Measurements from ENCODE around the gene PLXNA2.

The PLXNA2 gene

DNA sequence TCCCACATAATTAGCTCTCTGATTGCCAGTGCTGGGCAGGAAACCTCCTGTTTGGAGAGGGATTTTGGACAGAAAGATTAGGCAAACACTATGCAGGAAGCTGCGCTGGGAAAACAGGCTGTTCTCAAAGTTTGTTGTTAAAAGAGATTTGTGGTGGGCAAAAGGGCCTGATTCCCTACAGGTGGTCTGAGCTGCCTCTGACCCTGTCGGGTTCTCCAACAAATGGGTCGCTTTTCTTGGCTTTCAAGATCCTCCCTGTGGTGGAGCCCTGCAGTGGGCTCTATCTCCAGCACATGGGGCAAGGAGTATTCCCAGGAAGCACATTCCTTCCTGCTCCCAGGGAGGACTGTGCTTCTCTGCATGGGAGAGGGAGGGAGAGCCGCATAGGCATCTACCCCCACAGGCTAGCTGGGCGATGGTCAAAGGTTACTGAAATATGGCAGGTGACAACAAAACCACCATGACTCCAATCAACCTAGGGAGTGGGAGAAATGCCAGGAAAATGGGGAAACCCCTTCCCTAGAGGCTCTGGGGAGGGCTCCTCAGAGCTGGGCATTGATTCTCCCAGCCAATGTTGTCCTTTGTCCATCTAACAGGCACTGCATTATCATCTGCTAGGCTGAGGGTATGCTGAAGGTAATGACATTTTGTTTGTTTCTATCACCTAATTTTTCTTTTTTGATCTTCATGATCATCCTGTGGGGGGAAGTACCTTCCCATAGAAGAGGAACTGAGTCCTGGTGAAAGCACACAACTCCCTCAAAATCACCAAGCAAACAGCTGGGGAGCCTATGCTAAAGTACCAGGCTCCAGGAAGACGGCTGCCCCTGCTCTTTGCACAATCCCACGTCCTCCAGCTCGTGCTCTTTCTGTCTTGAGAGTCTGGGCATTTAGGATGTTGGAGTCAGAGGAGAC, 85.3 kb downstream of the PLXNA2 start:
- DNase-seq: no peak

DNA sequence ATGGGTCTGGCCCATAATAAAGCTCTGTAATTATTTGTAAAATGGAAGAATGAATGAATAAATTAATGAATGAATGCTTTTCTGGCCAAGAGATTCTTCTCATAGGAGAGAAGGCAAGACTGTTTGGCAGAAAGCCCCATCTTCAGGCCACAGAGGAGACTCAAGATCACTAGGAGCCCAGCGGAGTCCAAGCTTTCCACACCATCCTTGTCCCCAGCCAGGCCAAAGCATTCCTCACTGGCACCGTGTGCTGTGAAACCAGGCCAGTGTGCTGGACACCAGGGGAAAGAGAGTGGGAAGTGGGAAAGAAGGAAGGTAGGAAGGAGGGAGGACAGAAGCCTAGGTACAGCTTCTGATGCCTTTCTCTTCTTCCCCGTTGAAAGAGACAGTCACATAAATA, 86.4 kb downstream of the PLXNA2 start:
- DNase-seq: no peak

DNA sequence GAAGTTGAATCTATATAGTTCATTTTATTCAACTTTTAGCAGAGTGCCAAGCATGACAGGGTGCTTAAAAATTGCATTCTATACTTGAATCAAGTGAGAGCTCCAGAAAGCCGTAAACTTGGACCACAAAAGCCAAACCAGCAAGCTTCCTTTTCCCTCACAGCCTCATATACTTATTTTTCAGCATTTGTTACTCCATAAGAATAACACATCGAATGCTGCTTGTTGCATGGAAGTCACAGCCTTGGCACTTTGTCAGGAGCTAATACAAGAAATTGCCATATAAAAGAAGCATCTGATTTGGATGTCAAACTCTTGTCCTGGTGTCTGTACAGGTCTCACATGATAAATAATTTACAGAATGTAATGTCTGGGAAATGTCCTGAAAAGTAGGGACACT, 87.4 kb downstream of the PLXNA2 start:
- DNase-seq: no peak

DNA sequence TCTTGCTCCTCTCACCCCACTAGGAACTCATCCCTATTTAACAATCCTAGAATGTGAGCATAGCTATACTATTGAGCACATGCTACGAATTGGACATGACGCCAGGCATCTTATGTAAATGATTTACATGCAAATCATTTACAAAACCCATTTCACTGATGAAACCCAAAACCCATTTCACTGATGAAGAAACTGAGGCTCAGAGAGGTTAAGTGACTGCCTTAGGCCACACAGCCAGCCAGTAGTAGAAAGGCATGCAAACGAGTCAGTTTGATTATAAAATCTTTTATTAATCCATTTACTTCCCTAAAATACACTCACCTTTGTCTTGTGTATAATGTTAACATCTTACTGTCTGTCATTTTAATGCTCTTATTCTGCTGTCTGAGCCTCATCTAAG, 87.9 kb downstream of the PLXNA2 start:
- DNase-seq: no peak

DNA sequence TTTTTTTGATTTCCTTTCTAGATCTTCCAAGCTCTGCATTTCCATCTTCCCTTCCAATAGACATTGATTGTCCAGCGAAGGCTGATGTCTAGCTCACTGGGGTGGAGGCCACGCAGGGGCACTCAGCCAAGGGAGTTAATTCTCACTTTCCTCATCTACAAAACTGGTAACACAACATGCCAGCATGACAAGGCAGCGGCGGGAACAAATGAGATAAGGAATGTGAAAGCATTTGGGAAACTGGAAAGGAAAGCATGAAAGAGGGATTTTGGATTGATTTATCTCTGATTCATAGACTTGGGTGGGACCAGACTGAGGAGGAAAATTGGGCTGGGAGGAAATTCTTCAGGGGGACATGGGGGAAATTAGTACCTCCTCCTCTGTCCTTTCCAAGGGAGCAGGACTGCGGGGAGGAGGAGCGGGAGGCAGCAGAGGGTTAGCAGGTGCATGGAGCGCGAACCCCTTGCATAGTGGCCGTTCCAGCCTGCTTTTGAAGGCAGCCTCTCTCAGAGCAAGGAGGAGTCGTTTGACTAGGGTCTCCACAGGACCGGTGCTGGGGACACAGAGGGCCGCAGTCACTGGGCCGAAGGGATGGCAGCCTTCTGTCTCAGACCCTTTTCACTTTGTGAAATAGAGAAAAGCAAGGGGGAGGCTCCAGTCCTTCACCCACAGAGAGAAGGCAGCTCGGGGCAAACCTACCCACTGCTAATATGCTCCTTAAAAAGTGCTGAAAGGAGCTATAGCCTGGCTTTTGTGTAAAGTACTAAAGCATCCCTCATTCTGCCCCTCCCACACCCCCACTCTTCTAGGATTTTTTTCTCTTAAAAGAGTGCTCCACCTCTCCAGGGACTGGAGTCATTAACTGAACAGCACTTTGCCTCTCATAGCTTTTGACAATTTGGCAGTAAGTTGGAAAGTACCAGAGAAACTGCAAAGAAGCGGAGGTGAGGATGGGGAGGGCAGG, 89.2 kb downstream of the PLXNA2 start:
- no peak for DNase-seq

DNA sequence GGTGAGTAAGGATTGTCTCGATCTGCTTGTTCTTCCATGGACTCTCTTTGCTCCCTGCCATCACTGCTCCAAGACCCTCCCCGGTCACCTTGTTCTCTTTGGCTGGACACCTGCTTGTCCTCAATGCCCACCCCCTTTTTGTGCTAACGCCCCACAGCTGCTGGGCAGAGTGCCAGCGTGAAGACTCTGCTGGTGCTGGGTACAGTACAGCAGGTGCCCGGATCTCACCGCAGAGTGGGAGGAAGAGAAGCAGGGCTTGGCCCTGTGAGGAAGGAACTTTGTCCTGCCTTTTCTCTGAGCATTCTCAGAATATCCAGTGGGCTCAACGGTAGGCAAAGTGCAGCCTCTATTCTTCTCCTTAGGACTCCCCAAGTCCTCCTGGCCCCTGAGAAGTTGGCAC, 90.1 kb downstream of the PLXNA2 start:
- no peak for DNase-seq

DNA sequence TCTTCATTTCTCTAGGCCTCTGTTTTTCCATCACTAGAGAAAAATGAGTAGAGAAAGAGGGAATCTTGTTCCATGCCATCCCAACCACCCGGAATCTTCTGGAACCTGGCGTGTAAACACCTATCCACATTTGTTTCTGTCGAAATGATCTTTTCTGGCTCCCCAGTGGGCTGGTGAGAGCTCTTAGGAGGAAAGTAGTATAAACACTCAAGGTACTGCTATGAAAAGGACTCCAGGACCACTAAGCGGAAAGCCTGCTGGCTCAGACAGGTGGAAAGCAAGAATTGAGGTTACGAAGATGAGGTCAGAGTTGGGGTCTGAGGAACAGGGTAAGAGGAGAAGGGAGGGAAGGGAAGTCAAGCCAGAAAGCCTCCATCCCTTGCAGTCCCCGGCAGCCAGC, 90.8 kb downstream of the PLXNA2 start:
- no peak for DNase-seq

DNA sequence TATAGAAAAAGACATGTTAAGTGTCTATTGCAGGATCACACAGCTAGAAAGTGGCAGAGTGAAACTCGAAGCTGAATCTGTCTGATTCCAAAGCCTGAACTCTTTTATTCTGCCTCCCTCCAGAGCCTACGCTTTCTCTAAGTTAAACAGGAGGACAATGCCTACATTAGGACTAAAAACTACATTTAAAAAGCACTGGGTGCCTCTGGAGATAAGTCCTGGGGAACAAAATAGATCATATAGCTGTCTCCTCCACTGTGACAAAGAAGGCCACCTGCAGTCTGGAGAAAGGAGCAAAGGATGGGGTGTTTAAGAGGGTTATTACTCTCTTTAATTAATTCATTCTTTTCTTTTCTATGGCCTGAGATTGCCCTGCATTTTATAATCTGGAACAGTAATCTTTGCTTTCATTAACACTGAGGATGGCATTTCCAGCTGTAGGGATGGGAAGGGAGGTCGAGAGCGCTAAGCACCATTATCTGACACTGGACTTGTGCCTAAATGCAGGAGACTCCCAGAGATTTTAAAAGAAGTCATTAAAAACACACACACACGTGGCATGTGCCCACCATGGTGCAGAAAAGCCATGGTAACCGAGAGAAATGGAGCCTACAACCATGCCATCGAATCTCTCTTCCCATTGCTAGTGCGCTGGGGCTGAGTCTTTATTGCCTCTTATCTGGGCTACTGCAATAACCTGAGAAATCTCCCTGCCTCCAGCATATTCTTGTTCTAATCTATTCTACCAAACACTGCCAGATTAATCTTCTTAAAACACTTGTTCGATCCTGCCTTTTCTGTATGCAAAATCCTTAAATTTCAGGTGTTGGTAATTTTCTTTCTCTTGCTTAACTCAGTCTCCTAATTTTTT, 92.2 kb downstream of the PLXNA2 start:
- no peak for DNase-seq

DNA sequence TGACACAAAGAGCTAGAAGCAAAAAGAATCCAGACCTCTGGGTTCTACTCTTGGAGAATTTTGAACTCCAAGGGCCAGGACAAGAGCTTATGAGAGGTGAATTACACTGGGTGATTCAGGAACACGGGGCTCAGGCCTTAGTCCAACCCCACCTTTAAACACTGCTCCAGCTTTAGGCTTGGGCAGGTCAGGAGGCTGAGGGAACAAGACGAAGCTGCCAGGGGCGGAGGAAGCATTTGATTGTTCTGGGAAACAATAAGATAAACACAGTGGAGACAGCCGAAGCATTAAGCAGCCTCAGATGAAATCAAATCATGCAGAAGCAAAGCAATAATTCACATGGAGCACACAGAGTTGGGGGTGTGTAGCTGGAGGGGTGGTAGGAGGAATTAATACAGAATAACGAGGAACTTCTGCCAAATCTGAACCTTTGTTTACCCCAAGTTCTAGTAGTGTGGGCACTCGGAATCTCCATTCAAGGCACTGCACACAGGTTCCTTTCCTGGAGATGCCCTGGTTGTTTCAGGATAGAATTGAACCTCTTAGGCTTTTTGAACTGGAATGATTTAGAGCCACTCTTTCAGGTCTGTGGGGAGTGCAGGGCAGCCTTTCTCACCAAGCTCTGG, 93.2 kb downstream of the PLXNA2 start:
- DNase-seq: no peak

DNA sequence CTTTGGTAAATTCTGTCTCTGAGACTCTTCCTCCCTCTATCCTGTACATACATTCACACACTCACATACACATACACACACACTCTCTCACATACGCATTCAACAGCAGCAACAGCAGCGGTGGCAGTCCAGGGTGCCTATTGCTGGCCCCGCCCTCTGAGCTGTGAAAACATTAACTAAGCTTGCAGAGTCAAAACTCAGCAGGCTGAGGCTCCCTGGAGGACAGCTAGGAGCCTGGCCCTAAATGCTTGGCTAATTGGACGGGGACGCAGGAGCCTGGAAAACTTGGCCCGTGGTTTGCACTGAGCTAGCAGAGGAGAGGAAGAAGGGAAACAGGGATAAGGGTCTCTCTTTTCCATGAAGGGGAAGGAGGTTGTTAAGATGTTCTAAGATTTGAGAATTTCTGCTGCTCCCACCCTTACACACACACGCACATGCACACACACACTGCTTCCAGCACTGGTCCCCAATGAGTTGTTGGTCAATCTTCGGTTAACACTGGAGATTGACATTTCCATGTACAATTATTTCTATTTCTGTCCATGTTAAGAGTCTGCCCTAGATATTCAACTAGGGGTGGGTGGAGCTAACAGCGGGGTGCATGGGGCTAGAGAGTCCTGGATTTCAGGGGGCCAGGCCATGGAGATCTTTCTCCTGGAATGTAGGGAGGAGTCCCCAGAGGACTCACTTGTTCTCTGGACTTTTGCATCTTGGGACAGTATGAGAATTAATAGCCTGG, 94.2 kb downstream of the PLXNA2 start:
- no peak for DNase-seq

DNA sequence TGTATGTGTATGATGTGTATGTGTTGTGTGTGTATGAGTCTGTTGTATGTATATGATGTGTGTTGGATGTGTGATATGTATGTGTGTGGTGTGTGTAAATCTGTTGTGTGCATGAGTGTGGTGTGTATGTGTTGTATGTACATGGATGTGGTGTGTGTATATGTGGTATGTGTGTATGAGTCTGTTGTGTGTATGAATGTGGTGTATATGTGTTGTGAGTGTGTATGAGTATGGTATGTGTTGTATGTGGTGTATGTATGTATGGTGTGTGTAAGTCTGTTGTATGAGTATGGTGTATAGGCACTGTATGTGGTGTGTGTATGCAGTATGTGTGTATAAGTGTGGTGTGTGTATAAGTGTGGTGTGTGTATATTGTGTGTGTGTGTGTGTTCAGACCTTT, 95.0 kb downstream of the PLXNA2 start:
- DNase-seq: no peak

DNA sequence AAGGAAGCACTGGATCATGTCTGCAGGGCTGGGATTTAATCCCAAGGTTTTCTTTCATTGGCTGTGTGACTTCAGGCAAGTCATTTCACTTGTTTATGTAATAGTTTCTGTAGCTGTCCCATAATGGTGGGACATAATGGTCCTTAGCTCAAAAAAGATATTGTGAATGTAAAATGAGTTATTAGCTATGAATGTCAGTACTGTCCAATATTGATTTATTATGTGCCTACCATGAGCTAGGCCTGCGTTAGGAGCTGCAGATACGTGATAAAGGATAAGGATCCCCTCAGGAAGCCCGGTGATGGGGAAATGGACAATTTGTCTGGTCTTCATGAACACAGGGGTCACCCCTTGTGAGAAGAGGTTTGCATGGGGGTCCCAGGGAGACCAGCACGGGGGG, 95.8 kb downstream of the PLXNA2 start:
- no peak for DNase-seq

DNA sequence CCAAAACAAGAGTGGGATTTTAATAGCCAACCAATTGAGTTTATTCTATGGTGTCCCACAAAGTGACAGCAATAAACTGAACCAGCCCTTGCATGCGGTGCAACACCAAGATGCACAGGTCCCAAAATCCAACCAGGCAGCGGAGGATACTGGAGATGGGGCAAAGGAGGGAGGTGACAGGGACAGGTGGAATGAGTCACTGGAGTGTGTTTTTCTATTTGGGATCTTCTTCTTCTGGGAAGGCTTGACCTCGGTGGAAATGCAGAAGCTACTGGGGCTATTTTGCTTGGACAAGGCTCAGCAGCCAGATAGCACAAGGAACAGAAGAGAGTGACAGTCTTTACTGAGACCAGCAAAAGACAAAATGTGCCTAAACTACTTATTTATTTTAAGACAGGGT, 97.5 kb downstream of the PLXNA2 start:
- DNase-seq: no peak

DNA sequence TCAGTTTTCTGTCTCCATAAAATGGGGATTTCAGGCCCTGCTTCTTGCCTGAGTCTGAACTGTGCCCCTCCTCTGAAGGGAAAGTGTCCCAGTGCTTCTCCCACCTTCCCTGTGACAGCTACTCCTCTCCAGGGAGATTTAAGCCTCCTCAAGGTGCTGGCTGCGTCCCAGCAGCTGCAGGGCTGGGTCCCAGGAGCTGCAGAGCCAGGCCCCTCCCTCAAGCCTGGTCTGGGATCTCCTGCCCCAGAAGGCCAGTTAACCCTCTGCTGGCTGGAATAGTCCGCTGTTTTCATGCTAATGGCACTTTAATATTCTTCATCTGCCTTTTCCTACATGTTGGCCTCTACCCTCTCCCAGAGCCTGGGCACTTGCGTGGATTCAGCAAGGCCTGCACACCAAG, 99.0 kb downstream of the PLXNA2 start:
- no peak for DNase-seq

DNA sequence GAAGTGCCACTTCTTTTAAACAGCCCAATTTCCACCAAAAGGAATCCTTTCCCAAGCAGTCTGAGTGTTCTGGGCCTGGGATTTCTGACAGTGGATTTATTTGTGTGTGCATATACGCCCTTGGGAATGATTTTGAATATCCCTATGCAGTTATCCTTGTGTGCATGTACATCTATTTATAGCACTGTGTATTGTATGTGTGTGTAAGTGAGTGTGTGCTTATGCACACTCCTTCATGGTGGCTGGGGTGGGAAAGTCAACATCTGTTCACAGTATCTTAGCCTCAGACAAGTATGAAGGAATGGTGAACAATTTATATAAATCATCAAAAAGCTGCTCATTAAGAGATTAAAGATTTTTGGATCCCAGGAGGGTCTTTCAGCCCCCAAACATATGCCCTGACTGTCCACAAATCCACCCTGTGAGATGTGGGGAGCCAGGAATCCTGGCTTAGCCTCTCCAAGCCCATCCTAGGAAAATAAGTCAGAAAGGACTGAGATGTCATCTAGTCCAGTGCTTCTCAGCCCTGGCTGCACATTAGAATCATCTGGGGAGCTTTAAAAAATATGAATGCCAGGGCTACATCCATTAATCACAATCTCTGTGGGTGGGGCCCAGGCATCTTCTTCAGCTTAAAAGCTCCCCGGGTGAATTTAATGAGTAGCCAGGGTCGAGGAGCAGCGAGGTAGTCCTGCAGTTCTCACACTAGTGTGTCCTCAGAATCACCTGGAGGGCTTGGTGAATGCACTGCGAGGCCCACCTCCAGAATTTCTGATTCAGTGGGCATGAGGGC, 101.4 kb downstream of the PLXNA2 start:
- DNase-seq: no peak

DNA sequence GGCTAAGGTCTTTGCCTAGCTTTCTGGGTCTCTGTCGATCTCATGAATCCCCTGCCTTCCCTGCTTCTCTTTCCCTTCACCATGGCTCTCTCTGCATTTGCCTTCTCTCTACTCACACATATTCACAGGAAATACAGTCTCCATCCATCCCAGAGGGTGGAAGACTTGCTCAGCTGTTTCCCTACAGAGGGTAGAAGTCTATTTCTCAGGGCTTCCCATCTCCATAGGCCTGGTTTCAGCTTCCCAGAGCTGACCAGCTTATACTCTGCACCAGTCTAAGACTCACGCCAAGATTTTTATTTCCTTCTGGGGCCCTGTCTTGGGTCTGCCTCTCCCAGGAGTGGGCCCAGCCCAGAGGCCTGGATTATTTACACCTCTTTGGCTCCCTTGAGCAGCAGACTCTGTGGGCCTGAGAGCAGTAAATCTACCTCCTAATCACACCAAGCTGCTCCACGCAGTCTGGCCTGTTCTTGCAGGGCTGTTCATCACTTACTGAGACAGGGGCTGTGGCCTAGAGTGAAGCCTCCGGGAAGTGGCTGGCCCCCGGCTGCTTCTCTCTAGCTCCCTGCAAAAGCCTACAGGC, 102.5 kb downstream of the PLXNA2 start:
- DNase-seq: no peak

DNA sequence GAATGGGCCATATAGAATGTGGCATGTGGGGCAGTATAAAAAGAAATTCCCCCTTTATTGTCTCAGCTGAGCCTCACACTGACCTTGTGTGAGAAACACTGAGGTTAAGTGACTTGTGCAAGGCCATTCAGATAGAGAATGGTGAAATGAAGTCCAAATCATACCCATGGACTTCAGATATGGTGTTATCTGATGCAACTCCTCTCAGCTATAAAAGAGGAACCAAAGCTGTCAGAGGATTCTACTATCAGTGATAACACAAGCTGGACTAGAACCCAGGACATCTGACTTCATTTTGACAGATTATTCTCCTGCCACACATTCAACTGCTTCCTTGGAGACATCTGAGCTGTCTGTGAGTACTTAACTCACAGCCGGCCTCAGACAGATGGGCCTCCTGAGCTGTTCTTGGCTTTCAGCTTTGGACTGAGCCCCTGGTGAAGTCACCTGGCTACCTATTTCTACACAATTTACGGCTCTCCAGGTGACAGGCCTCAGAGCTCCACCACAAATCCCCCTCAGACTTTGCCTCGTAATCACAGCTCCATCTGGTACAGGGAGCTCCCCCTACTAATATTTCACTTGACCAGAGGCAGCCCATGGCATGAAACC, 104.6 kb downstream of the PLXNA2 start:
- DNase-seq: no peak

DNA sequence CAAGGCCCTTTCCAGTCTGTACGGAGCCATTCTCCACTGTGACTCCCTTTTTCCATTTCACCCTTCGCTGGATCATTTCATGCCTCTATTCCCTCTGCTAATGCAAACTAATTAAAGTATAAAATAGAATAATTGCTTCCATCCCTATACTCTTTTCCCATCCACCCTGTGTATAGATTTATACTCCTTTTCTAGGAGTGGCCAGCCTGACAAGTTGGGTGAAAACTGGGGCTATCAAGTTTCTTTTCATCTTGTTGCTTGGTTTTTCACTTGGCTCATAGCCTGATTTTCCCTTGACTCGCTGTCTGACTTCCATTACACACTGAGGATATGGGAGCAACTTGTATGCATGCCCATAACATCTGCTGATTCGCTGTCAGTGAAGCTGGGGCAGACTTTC, 107.0 kb downstream of the PLXNA2 start:
- DNase-seq: no peak

DNA sequence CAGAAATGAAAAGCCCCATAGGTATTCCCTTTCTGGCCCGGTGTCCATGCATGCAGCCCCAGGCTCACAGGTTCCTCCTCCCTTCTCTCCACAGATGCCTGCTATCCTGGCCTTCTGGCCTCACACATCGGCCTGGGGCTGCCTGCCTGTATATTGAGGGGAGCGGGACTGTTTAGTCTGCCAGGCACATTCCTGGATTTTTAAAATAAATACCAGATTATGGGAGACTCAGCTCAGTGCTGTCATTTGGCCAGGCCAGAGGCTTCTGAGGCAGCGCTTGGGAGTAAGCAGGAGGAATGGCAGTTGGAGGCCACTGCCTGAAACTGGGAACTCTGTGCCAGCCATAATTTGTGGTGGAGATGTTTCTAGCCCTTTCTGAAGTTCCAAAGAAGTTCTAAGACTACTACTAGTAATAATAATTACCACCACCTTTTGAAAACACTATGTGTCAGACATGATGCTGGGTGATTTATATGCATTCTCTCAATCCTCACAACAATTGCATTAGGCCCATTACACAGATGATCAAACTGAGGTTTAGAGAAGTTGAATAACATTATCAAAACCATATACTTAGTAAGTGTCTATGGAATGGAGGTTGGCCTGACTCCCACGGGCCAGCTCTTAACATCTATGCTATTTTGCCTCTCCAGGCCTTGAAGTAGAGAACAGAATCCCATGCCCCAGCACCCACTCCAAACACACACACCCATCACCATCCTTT, 107.6 kb downstream of the PLXNA2 start:
- no peak for DNase-seq
